Measurements from ENCODE around the gene USP36.

The USP36 gene

GRCh38 chr17:78785663-78786057, 55.0 kb downstream of the USP36 start:
- TF ChIP-seq, protein P1, sequence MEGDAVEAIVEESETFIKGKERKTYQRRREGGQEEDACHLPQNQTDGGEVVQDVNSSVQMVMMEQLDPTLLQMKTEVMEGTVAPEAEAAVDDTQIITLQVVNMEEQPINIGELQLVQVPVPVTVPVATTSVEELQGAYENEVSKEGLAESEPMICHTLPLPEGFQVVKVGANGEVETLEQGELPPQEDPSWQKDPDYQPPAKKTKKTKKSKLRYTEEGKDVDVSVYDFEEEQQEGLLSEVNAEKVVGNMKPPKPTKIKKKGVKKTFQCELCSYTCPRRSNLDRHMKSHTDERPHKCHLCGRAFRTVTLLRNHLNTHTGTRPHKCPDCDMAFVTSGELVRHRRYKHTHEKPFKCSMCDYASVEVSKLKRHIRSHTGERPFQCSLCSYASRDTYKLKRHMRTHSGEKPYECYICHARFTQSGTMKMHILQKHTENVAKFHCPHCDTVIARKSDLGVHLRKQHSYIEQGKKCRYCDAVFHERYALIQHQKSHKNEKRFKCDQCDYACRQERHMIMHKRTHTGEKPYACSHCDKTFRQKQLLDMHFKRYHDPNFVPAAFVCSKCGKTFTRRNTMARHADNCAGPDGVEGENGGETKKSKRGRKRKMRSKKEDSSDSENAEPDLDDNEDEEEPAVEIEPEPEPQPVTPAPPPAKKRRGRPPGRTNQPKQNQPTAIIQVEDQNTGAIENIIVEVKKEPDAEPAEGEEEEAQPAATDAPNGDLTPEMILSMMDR (IDR thresholded peaks at IDR 0.05; ENCODE audit: low read depth, low read length, missing control alignments): no peak
- H3K4me3 ChIP-seq (ENCODE audit: low read depth, low read length): no peak overlapping the region
- in situ Hi-C loops (cut with HindIII; ENCODE audit: low sequenced_read_pairs): no loop called here
- no peak for DNase-seq (ENCODE audit: low read depth)

- in situ Hi-C loops (cut with HindIII; ENCODE audit: low sequenced_read_pairs): no loop called here
- no peak for DNase-seq (ENCODE audit: low read depth)
- H3K4me3 ChIP-seq (ENCODE audit: low read depth, low read length): no peak overlapping the region
- TF ChIP-seq, protein P1 (IDR thresholded peaks at IDR 0.05; ENCODE audit: low read depth, low read length, missing control alignments): no peak
Measured at GRCh38 chr17:78785011-78785662, 55.5 kb downstream of the USP36 start.

GRCh38 chr17:78784352-78784751, 56.3 kb downstream of the USP36 start:
- no peak overlapping the region for H3K4me3 ChIP-seq (ENCODE audit: low read depth, low read length)
- in situ Hi-C loops (cut with HindIII; ENCODE audit: low sequenced_read_pairs): no loop called here
- no peak for DNase-seq (ENCODE audit: low read depth)
- TF ChIP-seq, protein P1 (IDR thresholded peaks at IDR 0.05; ENCODE audit: low read depth, low read length, missing control alignments): no peak

GRCh38 chr17:78783711-78784324, 56.8 kb downstream of the USP36 start:
- H3K4me3 ChIP-seq (ENCODE audit: low read depth, low read length): no peak overlapping the region
- DNase-seq (ENCODE audit: low read depth): no peak
- TF ChIP-seq, protein P1 (IDR thresholded peaks at IDR 0.05; ENCODE audit: low read depth, low read length, missing control alignments): no peak
- in situ Hi-C loops (cut with HindIII; ENCODE audit: low sequenced_read_pairs): no loop called here

DNA sequence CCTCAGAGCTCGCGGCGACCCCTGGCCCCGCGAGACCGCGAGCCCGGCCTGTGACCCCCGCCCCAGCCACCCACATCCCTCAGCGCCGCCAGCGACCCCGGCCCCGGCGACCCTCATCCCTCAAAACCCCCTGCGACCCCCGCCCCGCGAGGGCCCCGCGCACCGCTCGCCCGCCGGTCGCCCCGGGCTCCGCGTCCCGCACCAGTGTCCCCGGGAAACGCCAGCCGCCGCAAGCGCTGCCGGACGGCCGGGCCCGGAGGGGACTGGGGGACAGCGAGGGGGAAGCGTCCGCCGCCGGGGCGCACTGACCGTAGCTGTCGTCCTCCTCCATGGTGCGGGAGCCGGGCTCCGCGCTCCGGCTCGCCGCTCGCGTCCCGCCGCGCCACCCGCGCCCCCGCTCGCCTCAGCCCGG, 58.7 kb downstream of the USP36 start, which contains the start of gene CYTH1:
CYTH1 (minus strand) TSS at position 381 of the 412 bp plus-strand sequence; CDS start at position 331, 50 bp downstream.
- TF ChIP-seq, protein P1 (IDR thresholded peaks at IDR 0.05; ENCODE audit: low read depth, low read length, missing control alignments): no peak
- peak within 1 kb of the TSS; percentile 71 for H3K4me3 ChIP-seq (ENCODE audit: low read depth, low read length)
- in situ Hi-C loops (cut with HindIII; ENCODE audit: low sequenced_read_pairs): no loop called here
- DNase-seq (ENCODE audit: low read depth): no peak

DNA sequence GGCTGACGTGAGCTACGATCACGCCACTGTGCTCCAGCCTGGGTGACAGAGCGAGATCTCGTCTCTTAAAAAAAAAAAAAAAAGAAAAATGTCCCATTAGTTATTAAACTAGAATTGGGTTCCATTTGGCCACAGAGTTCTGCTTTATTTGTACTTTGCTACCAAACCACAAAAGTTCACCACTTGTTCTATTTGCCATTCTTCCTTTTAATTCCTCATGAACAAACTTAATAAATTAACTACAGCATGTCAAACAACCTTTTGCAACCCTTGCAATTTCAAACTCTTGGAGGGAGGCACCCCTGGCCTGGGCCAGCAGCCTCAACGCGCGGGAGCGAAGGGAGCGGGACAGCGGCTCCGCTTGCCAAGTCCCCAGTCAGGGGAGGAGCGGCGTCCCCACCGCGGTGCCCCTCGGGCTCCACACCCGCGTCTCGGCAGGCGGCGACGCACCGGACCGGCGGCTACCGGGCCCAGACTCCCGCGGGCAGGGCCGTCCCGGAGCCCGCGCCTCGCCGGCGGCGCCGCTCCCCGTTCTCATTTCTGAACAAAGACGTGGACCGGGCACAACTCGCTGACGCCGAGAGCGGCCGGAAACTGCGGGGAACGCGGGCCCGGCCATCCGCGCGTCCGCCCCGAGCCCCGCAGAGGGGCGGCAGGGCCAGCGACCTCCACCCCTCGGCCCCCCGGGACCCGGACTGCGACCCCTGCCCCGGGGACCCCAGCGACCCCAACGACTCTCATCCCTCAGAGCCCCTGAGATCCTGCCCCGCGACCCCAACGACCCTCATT, 59.3 kb downstream of the USP36 start:
- H3K4me3 ChIP-seq (ENCODE audit: low read depth, low read length): peak overlapping the region; percentile 71
- in situ Hi-C loops (cut with HindIII; ENCODE audit: low sequenced_read_pairs): no loop called here
- TF ChIP-seq, protein P1 (IDR thresholded peaks at IDR 0.05; ENCODE audit: low read depth, low read length, missing control alignments): no peak
- no peak for DNase-seq (ENCODE audit: low read depth)
